GM12891 (cell line): ENCODE data around the gene AP3S2.

Experiments
- POLR2A ChIP-seq: IDR thresholded peaks from 2 replicates; pipeline ENCODE4 v1.6.1; 2011; ENCODE audit warnings: low read depth, low read length, control low read depth
- POLR2AphosphoS5 ChIP-seq: IDR thresholded peaks from 2 replicates; pipeline ENCODE4 v1.6.1; 2011; ENCODE audit warnings: low read depth, low read length, control low read depth
- SPI1 ChIP-seq: IDR thresholded peaks from 2 replicates; pipeline ENCODE4 v1.6.1; 2011; ENCODE audit warnings: low read depth, low read length, control low read depth
- TAF1 ChIP-seq: IDR thresholded peaks from 2 replicates; pipeline ENCODE4 v1.6.1; 2011; ENCODE audit warnings: low read depth, low read length, control low read depth

DNA sequence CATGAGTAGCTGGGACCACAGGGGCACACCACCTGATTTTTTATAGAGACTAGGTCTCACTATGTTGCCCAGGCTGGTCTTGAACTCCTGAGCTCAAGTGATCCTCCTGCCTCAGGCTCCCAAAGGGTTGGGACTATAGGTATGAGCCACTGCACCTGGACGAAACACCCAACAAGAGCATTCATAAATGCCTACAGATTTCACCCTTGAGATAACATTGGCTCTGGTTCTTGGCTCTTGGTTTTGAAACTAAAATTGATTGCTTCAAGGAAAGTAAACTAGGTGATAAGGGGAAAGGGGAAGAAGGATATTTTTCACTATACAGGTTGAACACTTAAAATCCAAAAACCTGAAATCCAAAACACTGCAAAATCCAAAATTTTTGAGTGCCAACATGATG, 10.3 kb downstream of the AP3S2 start:
- TF ChIP-seq POLR2AphosphoS5 (no peak), POLR2A (no peak), TAF1 (no peak), SPI1 (no peak)
